BLaER1 (cell line): ENCODE results near the gene RBM28.

Experiments used
- H3K27ac ChIP-seq: shearing (Covaris generic); formaldehyde crosslinking; 2 replicates; pipeline ENCODE4 v1.8.1; 2022
- H3K27me3 ChIP-seq: shearing (Covaris generic); formaldehyde crosslinking; 2 replicates; pipeline ENCODE4 v1.8.1; 2022
- H3K36me3 ChIP-seq: shearing (Covaris generic); formaldehyde crosslinking; 2 replicates; pipeline ENCODE4 v1.8.1; 2022
- H3K4me1 ChIP-seq: shearing (Covaris generic); formaldehyde crosslinking; 2 replicates; pipeline ENCODE4 v1.8.1; 2022
- H3K4me2 ChIP-seq: shearing (Covaris generic); formaldehyde crosslinking; 2 replicates; pipeline ENCODE4 v1.8.1; 2022
- H3K4me3 ChIP-seq: shearing (Covaris generic); formaldehyde crosslinking; 2 replicates; pipeline ENCODE4 v1.8.1; 2022
- H3K9ac ChIP-seq: shearing (Covaris generic); formaldehyde crosslinking; 2 replicates; pipeline ENCODE4 v1.8.1; 2022
- H3K9me3 ChIP-seq: shearing (Covaris generic); formaldehyde crosslinking; 2 replicates; pipeline ENCODE4 v1.8.1; 2022
- H4K20me1 ChIP-seq: shearing (Covaris generic); formaldehyde crosslinking; 2 replicates; pipeline ENCODE4 v1.8.1; 2022
- Cebpa-rat ChIP-seq: shearing (Covaris generic); IDR thresholded peaks from 2 replicates; pipeline ENCODE4 v1.8.1; 2022

Gene RBM28

DNA sequence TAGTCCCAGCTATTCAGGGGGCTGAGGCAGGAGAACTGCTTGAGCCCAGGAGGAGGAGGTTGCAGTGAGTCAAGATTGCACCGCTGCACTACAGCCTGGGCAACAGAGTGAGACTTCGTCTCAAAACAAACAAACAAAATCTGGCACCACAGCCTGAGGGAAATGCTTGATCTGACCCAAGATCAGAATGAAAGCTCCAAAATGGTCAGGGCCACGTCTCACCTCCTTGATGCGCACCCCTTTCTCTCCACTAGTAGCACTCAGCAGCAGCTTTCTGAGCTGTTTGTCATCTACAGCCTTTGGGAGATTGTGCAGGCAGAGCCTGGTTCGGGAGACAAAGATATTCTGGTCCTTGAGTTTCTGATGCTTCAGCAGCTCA, 22.7 kb downstream of the RBM28 start:
- H3K4me2 ChIP-seq = peak overlapping the region; percentile 40
- no peak overlapping the region for H3K4me3 ChIP-seq
- peaks cover 94% of the 10 kb centered on the region for H3K36me3 ChIP-seq
- no peaks in the 10 kb centered on the region for H3K27me3 ChIP-seq
- no peaks in the 10 kb centered on the region; the same call in 1 of the 2 replicates for H4K20me1 ChIP-seq
- peak overlapping the region; percentile 6; the same call in 1 of the 2 replicates for H3K9ac ChIP-seq
- TF ChIP-seq Cebpa-rat = no peak
- H3K9me3 ChIP-seq = no peaks in the 10 kb centered on the region
- H3K4me1 ChIP-seq = peaks cover 44% of the 10 kb centered on the region
- peak overlapping the region; percentile 52 for H3K27ac ChIP-seq

GRCh38 chr7:128318691-128319090, 25.0 kb downstream of the RBM28 start:
- Histone ChIP-seq H3K27me3 (no peaks in the 10 kb centered on the region), H3K9ac (no peak overlapping the region), H3K4me2 (peak overlapping the region; percentile 40; the same call in 1 of the 2 replicates), H4K20me1 (no peaks in the 10 kb centered on the region; the same call in 1 of the 2 replicates), H3K27ac (no peak overlapping the region; the same call in 1 of the 2 replicates), H3K4me3 (no peak overlapping the region), H3K36me3 (peaks cover 94% of the 10 kb centered on the region), H3K4me1 (peaks cover 44% of the 10 kb centered on the region), H3K9me3 (no peaks in the 10 kb centered on the region)
- no peak for TF ChIP-seq Cebpa-rat

DNA sequence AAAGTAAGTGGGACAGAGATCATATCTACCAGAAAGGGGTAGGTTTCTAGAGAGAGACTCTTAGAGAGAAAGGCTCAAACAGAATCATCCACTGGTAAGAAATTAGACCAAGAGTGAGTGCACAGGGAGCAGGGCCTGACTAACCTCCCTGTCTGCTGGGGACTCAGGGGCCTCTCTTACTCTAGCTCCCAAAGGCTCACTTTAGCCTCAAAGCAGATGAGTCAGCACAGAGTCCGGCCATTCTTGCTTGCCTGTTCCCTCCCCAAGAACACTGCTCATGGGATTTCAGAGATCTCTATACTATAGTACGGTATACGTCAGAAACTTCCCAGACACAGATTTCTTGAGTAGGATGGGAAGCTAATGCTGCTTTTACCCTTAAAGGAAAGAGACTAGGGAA, 32.7 kb downstream of the RBM28 start:
- Histone ChIP-seq H3K4me3 (no peak overlapping the region), H3K4me2 (no peak overlapping the region), H4K20me1 (no peaks in the 10 kb centered on the region), H3K4me1 (no peaks in the 10 kb centered on the region), H3K36me3 (peaks cover 100% of the 10 kb centered on the region), H3K27ac (no peak overlapping the region), H3K9me3 (no peaks in the 10 kb centered on the region), H3K27me3 (no peaks in the 10 kb centered on the region), H3K9ac (no peak overlapping the region)
- no peak for TF ChIP-seq Cebpa-rat

- H4K20me1 ChIP-seq = no peaks in the 10 kb centered on the region
- no peak overlapping the region for H3K27ac ChIP-seq
- H3K4me3 ChIP-seq = no peak overlapping the region
- TF ChIP-seq Cebpa-rat = no peak
- no peak overlapping the region for H3K4me2 ChIP-seq
- no peaks in the 10 kb centered on the region for H3K27me3 ChIP-seq
- no peak overlapping the region for H3K9ac ChIP-seq
- H3K36me3 ChIP-seq = peaks cover 100% of the 10 kb centered on the region
- H3K4me1 ChIP-seq = no peaks in the 10 kb centered on the region
- no peaks in the 10 kb centered on the region for H3K9me3 ChIP-seq
These were observed 33.2 kb downstream of the RBM28 start for GRCh38 chr7:128310499-128310898.

DNA sequence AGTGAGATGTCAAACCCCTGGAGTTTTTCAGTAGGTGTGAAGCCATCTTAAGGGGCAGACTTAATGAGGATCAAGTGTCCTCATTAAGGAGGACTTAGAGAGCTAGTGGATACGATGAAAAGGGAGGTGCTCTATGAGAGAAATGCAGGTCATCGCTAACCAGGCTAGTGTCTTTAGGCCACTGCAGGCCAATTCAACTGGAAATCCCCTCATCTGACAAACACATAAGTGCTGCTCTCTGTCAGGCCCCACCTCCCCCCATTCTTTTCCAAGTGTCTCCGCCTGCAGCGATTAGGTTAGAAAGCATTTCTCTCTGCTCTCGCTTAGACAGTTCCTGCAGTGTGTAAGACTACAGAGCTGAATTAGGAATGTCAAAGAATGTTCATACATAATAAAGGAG, 33.7 kb downstream of the RBM28 start:
- Histone ChIP-seq H3K36me3 (peaks cover 100% of the 10 kb centered on the region), H3K9me3 (no peaks in the 10 kb centered on the region), H4K20me1 (no peaks in the 10 kb centered on the region), H3K27ac (no peak overlapping the region), H3K4me1 (no peaks in the 10 kb centered on the region), H3K27me3 (no peaks in the 10 kb centered on the region), H3K4me2 (no peak overlapping the region), H3K9ac (no peak overlapping the region), H3K4me3 (no peak overlapping the region)
- TF ChIP-seq Cebpa-rat = no peak

DNA sequence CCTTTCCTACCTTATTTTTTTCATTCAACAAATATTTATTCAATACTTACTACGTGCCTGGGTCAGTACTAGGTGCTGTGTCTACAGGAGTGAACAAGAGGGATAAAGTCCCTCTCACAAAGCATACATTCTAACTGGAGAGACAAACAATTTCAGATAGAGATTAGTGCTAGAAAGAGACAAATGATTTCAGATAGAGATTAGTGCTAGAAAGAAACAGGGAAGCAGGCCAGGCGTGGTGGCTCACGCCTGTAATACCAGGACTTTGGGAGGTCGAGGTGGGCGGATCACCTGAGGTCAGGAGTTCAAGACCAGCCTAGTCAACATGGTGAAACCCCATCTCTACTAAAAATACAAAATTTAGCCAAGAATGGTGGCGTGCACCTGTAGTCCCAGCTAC, 34.6 kb downstream of the RBM28 start:
- Histone ChIP-seq H3K9ac (no peak overlapping the region), H3K4me2 (no peak overlapping the region), H3K4me1 (no peaks in the 10 kb centered on the region), H4K20me1 (no peaks in the 10 kb centered on the region), H3K36me3 (peaks cover 100% of the 10 kb centered on the region), H3K9me3 (no peaks in the 10 kb centered on the region), H3K27me3 (no peaks in the 10 kb centered on the region), H3K27ac (no peak overlapping the region), H3K4me3 (no peak overlapping the region)
- TF ChIP-seq Cebpa-rat = no peak

- Histone ChIP-seq H3K4me1 (0 out of 2 replicates have a peak, but pooled peaks cover 5% of the 10 kb centered on the region), H3K36me3 (peaks cover 97% of the 10 kb centered on the region)
- TF ChIP-seq Cebpa-rat = no peak
These were observed 36.6 kb downstream of the RBM28 start for GRCh38 chr7:128307061-128307460.

DNA sequence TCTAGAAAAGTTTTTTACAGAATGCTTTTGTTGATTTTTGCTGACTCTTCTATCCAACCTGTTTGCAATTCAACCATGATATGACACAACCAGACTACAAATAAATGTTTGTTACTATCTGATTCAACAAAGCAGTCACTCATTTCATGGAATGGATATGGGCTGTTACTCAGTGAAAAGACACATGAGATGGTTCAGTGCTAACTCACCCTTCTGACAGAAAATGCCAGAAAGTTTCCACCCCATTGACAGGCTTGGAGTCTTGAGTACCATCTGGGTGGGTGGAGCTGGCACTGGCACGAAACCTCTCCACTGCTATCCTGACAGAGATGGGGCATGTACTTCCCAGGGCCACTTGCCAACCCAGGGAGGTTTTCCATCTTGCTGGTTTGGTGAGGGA, 39.5 kb downstream of the RBM28 start:
- TF ChIP-seq Cebpa-rat = no peak
- no peak overlapping the region for H3K4me2 ChIP-seq
- no peak overlapping the region for H3K4me3 ChIP-seq

More at GRCh38 chr7:128307061-128307460, 36.6 kb downstream of the RBM28 start:
- Histone ChIP-seq H4K20me1 (no peaks in the 10 kb centered on the region), H3K27ac (no peak overlapping the region), H3K9me3 (no peaks in the 10 kb centered on the region), H3K4me2 (no peak overlapping the region), H3K9ac (no peak overlapping the region), H3K4me3 (no peak overlapping the region), H3K27me3 (no peaks in the 10 kb centered on the region)

GRCh38 chr7:128303643-128304042, 40.1 kb downstream of the RBM28 start:
- Histone ChIP-seq H3K36me3 (peaks cover 83% of the 10 kb centered on the region), H3K27ac (no peak overlapping the region), H3K27me3 (no peaks in the 10 kb centered on the region), H3K9ac (no peak overlapping the region), H3K4me1 (peaks cover 11% of the 10 kb centered on the region; the same call in 1 of the 2 replicates), H3K4me2 (no peak overlapping the region), H4K20me1 (no peaks in the 10 kb centered on the region), H3K4me3 (no peak overlapping the region), H3K9me3 (no peaks in the 10 kb centered on the region)
- TF ChIP-seq Cebpa-rat = no peak

More for the DNA sequence above, 39.5 kb downstream of the RBM28 start:
- Histone ChIP-seq H3K36me3 (peaks cover 89% of the 10 kb centered on the region), H3K27ac (no peak overlapping the region), H4K20me1 (no peaks in the 10 kb centered on the region), H3K9ac (no peak overlapping the region), H3K27me3 (no peaks in the 10 kb centered on the region), H3K9me3 (no peaks in the 10 kb centered on the region), H3K4me1 (0 out of 2 replicates have a peak, but pooled peaks cover 7% of the 10 kb centered on the region)

- no peak for TF ChIP-seq Cebpa-rat
- Histone ChIP-seq H3K36me3 (peaks cover 78% of the 10 kb centered on the region), H3K27ac (no peak overlapping the region), H3K27me3 (no peaks in the 10 kb centered on the region), H3K4me2 (no peak overlapping the region), H3K4me3 (no peak overlapping the region), H3K9me3 (no peaks in the 10 kb centered on the region), H3K9ac (no peak overlapping the region), H4K20me1 (no peaks in the 10 kb centered on the region), H3K4me1 (peaks cover 11% of the 10 kb centered on the region; the same call in 1 of the 2 replicates)
These were observed 40.6 kb downstream of the RBM28 start for GRCh38 chr7:128303133-128303532.

GRCh38 chr7:128302139-128302538, 41.6 kb downstream of the RBM28 start:
- Histone ChIP-seq H3K27ac (no peak overlapping the region), H3K4me1 (peaks cover 11% of the 10 kb centered on the region; the same call in 1 of the 2 replicates), H3K4me3 (no peak overlapping the region), H4K20me1 (no peaks in the 10 kb centered on the region), H3K27me3 (no peaks in the 10 kb centered on the region), H3K36me3 (peaks cover 68% of the 10 kb centered on the region), H3K4me2 (no peak overlapping the region), H3K9me3 (no peaks in the 10 kb centered on the region), H3K9ac (no peak overlapping the region)
- no peak for TF ChIP-seq Cebpa-rat
